GM19438 (cell line): ENCODE measurements around the gene TENT4B.

ENCODE experiments used
- ATAC-seq: cut with Tn5 transposase; IDR thresholded peaks from one replicate; pipeline ENCODE4 v1.9.1; 2021; ENCODE audit warnings: low read depth; ENCODE audit not compliant: unreplicated experiment

The TENT4B gene

DNA sequence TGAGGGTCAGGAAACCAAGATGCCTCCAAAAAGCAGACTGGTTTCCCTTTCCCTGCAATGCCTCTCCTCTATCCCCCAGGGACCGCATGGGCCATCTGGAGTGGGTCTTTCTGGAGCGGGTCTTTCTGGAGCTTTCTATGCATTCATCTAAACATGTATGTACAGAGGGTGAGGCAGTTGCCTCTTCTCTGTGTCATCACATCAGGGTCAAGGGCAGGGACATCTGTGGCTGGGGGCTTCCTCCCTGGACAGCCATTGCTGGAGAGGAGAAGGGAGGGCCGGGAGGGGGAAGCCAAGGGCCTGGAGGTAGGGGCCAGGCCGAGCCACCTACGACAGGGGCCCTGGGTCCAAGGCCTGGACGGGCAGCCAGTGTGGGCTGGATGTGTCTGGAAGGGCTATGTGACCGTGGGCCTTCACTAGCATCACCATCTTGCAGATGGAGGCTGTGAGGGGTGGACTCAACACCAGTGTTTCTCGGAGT, 114.1 kb downstream of the TENT4B start:
- ATAC-seq = no peak

DNA sequence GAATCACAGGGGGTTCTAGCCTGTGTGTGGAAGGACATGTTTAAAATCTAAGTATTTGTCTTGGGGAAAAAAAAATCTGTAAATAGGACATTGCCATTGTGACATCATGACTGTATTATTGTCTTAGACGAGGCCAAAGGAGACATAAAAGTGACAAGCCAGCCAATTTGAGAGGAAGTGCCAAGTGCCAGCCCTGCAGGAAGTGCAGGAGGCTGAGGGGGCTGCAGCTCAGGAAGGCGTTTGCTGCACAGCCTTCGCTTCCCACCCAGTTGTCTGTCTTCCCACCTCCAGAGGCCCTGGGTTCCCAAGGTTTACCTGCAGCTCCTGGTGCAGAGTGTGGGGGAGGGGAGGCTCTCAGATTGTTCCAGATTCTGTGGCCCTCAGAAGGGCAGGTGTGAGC, 114.5 kb downstream of the TENT4B start:
- no peak for ATAC-seq

DNA sequence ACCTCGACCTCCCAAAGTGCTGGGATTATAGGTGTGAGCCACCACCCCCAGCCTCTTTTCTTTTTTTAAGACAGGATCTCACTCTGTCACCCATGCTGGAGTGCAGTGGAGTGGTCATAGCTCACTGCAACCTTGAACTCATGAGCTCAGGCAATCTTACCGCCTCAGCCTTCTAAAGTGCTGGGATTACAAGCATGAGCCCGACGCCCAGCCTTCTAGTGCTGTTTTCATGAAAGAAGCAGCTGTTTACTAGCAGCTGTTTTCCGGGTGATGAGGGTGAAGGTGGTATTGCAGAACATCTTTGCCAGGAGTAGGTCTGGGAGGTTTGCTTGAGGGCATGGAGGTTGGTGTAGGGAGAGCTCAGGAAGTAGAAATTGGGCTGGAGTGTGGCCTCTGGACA, 115.2 kb downstream of the TENT4B start:
- ATAC-seq = no peak

DNA sequence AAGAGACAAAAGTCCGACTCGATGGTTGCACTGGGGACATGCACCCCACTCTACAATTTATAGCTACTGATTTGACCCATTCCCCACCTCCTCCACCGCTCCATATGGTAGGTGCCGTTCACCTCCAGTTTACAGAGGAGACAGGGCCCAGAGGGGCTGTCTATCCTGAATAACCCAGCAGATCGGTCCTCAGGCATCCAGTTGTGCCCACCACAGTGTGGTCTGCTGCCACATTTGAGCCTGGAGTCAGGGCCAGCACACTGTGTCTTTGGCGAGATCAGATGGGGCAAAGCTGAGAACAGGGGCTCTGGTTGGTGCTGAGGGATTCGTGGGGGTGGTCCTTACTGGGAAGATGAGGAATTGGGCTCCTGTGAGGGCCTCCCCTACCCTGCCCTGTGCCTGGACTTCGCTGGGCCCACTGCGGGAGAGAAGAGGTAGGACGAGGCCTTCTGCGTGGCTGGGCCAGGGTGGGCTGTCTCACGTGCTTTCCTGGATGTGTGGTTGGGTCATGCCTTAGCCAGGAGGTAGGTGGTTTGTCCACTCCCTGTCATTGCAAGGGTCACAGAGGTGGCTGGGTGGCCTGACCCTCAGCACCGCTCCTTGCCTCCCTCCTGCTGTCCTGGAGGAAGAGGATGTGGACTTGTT, 116.1 kb downstream of the TENT4B start:
- no peak for ATAC-seq

DNA sequence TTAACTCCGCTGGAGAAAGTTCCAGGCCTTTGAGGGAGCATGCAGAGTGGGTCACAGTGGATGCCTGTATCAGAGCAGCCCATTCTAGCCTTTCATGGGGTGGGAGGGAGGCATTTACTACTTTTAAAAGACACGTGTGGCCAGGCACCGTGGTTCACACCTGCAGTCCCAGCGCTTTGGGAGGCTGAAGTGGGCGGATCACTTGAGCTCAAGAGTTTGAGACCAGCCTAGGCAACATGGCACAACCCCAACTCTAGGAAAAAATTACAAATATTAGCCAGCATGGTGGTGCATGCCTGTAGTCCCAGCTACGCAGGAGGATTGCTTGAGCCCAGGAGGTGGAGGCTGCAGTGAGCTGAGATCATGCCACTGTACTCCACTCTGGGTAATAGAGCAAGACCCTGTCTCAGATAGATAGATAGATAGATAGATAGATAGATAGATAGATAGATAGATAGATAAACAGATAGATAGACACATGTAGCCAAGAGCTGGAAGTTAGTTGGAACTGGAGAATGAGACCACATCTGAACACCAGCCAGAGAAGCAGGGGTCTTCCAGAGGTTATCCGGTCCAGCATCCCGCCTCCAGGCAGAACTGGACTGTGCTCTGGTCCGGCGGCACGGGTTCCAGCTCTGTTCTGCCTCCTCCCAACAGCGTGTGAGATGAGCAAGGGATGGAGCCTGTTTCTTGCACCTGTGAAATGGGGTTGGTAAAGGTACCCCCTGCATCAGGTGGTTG, 116.8 kb downstream of the TENT4B start:
- ATAC-seq = no peak

DNA sequence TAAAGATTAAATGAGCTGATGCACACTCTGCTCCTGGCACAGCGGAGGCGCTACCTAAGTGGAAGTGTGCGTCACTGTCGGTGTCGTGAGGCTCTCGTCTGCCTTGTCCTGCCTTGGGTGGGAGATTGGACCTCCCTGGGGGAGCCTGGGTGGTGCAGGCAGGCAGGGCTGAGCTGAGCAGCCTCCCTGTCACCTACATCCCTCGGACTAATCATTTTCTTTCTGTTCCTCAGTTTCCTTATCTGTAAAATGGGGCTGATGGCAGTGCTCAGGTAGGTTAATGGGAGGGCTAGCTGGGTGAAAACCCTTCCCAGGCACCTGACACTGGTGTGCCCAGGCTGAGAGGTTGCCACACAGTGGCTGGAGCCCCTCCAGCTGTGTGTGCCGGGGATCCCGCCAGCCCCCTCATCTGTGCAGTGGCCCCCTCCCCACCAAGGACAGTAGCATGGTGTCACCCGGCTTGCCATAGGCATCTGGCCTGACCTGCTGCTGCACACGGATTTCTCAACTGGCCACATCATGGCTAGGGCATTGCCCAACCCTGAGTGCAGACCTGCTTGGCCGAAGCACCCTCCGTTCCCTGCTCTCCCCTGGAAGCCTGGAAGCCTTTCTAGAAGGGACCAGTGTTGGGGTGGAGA, 117.5 kb downstream of the TENT4B start:
- no peak for ATAC-seq

DNA sequence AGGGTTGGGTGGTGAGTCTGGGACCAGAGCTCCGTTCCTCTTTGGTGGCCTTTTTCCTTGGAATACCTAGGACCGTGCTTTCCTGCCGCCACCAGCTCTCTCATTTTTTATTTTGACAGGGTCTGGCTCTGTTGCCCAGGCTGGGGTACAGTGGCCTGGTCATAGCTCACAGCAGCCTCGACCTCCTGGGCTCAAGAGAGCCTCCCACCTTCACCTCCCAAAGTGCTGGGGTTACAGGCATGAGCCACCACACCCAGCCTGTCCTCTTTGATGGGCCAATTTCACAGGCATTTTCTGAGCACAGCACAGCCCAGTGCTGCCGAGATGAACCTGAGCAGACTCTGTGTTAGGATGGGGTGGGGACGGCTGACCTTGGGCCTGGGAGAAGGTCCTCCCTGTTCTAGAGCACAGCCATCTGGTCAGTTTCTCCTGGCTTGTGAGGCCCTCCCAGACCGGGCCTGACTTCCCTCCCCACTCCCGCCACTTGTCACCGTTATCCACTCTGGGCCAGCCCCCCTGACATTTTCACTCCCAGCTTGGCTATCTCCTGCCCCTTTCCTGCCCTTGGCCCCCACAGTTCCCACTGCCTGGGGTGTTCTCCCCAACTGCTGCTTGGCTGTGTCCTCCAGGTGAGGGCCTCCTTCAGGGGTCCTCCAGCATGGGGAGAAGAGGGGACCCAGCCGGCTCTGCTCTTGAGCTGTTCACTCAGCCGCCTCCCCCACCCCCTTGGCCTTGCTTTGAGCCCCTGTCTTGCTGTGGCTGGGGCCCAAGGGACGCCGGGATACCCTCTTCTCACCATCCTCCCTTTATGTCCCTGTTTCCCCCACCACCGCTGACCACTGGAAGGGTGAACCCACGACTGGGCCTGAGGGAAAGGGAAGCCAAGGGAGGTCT, 118.3 kb downstream of the TENT4B start:
- no peak for ATAC-seq

DNA sequence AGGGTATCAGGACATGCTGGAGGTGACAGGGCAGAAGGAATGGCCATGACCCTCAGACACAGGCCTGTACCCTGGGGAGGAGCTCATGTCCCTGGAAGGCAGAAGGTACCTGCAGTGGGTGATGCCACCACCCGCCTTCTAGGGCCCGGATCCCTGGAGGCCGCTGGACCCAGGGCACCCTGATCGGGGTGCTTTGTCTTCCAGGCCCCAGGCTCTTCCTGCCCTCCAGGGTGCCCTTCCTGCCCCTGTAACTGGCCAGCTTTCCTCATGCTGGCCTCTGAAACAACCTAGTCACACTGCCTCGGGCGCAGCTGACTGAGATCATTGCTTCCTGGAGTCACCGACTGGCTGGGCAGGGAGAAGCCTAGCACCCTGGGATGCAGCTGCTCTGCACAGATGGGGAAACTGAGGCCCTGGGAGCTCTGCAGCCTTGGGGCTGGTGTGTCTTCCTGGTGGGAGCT, 119.0 kb downstream of the TENT4B start:
- no peak for ATAC-seq

DNA sequence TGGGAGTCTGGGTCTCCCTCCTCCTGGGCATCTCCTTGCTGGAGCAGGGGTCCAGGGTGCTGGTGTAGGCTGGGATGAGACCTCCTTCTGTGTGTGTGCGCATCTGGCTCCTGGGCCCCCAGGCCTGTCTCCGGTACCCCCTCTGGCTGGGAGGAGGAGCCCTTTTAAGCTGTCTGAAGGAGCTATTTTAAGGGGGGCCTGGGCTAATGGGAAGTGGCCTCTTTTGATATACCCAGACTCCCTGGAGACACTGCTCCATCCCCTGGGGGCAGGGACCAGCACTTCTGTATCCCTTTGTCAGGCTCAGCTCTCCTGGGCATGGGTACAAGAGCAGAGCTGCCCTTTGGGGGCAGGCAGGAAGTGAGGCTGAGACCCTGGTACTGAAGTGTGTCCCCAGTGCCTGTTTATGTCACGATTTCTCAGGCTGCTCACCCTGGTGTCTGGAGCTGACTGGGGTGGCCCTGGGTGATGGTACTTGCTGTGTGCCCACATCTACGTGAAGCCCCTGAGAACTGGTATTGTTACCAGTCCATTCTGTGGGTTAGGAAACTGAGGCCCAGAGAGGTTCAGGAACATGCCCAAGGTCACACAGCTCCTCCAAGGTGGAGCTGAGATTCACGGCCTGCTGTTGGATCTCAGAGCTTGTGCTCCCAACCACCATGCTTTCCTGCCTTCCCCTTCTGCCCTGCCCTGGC, 119.7 kb downstream of the TENT4B start:
- no peak for ATAC-seq

DNA sequence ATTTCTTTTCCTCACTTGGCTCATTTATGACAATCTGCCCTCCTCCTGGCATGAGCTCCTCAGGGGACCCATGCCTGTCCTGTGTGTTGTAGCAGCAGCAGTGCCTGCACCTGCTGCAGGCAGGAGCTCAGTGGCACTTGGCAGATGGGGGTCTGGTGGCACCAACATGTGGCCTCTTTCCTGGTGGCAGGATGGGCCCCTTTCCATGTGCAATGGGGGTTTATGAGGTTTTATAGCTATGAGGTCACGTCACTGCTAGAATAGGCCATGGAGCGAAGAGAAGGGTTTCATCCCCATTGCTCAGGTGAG, 120.2 kb downstream of the TENT4B start:
- ATAC-seq = no peak

DNA sequence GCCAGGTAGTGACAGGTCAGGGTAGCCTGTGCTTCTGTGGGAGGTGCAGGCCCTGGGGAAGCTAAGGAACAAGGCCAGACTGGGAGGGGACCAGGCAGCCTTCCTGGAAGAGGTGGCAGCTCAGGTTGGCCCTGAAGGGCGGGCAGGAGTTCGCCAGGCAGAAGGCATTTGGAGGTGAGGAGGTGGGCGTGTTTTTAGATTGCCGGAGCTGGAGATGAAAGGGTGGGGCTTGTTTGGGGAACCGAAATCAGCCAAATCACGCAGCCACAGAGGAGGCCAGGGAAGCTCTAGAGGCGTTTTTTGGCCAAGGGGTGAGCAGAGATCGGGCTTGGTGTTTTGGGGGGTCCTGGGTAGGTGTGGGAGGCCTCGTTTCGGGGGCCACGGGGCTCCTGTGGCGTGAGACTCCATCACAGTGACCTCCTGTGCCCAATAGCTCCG, 120.8 kb downstream of the TENT4B start:
- ATAC-seq = peak; percentile 68

DNA sequence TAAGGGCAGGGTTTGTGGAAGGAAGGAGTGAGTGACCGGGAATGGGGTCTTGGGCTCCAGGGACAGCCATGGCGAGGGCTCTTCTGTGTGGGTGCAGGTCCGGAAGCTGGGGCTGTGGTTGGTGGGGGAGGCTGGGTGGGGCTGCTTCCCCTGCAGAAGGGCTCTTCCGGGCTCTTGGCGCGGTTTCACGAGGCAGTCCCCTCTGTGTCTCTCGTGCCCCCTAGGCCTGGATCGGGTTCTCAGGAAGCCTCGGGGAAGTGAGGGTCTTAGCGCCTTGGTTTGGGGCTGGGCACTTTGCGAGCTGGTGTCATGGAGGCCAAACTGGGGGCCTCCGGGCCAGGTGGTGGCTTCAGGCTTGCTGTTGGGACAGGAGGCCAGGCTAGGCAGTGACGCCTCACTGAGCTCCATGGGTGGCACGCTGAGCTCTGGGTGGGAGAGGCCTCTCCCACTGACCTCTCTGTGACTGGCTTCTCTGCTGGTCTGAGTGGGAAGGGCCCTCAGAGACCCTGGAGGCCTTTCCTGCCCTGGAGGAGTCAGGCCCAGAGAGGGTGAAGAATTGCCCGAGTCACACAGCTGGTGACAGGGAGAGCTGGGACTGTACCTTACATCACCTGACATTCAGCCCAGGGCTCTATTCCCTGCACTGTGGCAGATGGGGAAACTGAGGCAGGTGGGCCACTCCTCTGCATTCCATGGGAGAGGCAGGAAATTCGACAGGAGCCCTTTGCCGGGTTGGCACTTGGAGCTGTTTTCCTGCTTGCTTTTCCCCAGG, 121.4 kb downstream of the TENT4B start:
- ATAC-seq = peak; percentile 49

DNA sequence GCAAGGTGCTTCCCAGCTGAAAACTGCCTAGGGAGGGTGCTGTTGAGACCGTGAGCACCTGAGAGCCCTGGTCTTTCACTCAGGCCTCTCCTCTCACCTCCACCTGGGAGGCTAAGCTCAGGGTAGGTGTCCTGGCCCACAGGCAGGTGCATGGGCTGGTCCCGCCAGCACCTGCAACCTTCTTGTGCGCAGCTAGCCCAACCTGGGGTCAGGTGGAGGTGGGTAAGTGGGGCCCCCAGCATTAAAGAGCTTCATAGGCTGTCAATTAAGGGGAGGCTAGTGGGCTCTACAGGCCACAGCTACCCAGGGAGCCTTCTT, 122.0 kb downstream of the TENT4B start:
- ATAC-seq = no peak

DNA sequence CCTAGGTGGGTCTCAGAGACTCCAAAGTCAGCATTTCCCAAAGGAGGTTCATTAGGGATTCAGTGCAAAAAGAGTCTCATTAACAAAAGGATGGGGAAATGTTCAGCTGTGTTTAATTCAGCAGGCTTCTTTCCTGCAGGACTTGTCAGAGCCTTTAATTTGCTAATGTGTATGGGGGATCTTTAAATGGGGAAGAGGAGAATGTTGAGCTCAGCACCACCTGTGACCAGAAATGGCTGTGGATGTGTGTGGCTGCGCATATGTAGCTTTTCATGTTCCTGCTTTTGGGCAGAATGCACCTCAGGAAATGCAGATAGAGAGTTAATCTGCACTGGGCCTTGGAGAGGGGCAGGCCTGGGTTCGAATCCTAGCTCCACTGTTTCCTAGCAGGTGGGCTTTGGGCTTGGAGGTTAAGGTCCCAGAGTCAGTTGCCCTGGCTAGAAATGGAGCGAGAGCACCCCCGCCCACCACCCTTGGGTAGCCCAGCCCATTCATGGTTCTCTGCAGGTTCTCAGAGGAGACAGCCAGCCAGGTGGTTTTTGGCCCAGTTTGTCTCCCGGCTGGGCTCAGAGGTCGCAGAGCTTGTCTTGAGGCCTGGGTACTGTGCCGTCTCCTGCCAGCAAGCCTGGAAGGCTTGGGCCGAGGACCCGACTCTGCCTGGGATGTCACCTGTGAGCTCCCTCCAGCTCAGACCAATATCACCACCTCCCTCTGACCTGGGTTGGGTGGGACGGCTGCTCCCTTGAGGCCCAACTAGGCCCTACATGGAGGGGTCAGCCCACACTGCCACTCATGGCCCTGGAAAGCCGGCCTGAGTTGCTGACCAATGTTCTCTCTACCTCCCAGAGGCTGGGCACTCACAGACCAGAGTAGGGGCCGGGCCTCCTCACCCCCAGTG, 122.6 kb downstream of the TENT4B start:
- no peak for ATAC-seq

DNA sequence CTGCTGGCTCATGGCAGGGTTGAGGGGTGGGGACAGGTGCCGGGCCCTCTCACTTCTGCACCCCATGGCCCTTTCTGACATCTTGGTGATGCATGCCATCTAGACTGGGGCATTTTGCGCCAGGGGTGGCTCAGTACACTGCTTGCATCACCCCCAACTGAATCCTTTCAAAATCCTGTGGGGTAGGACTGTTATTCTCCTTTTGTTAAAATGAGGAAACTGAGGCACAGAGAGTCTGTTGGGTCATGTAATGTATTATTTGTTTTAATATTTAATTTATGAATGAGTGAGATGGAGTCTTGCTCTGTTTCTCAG, 123.2 kb downstream of the TENT4B start:
- ATAC-seq = no peak

DNA sequence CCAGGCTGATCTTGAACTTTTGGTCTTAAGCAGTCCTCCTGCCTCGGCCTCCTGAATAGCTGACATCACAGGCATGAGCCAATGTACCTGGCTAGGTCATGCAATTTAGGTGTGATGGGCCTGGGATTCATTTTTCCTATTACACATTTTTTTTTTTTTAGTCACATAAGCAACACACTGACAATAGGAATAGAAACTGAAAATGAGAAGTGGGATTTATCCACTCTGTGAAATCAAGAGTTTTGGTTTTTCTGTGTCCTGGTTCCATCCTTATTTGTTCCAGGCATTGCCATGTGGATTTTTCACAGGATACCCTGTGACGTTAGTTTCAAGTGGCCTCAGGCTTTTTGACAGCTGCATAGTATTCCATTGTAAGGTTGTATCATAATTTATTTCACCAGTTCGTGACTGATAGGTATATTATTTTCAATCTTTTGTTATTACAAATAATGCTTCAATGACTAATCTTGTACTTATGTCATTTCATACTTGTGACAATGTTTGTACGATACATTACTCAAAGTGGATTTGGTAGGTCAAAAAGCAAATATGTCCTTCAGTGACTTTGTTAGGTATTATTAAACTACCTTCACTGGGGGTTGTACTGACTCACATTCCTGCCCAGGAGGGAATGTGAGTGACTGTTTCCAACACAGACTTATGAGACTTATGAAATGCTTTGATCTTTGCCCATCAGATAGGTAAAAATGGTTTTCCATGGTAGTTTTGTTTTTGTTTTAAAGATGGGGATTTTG, 123.9 kb downstream of the TENT4B start:
- no peak for ATAC-seq

DNA sequence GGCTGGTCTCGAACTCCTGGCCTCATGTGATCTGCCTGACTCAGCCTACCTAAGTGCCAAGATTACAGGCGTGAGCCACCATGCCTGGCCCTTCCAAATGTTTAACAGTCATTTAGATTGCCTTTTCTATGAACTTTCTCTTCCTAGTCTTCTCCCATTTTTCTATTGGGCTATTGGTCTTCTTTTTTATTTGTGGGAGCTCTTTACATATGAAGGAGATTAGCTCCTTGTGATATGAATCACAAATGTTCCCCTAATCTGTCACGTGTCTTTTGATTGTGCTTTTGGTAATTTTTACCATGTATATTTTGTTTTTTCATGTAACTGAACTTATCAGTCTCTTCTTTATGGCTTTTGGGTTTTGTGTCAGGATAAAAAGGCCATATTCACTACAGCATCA, 125.1 kb downstream of the TENT4B start:
- no peak for ATAC-seq

DNA sequence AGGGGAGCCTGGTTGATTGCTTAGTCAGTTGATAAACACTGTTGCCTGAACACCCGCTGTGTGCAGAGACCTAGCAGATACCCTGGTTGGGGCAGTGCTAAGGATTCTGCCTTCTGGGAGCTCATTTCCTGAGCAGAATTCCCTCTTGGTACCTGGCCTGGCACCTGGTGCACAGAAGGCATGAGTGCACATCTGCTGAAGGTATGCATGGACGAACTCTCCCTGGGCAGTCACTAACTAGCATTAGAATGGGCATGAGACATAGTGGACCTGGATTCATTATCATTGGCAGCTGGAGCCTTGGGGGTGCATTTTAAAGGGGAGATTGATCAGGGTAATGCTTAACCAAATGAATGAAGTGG, 126.4 kb downstream of the TENT4B start:
- ATAC-seq = no peak
